ENCODE measurements around the gene TBC1D20.

- TF ChIP-seq CTCF (IDR thresholded peaks at IDR 0.05 in 4 of 5, conservative IDR thresholded peaks at IDR 0.05 in 1 of 5): no peak
- TF ChIP-seq POLR2A (IDR thresholded peaks at IDR 0.05): no peak
Measured at GRCh38 chr20:387520-387919, 74.8 kb downstream of the TBC1D20 start.

Measured in gastrocnemius medialis (tissue), 4 donors.